ENCODE measurements around the gene MACROD1.
"Not testable (repeated sequence)": the region's sequence is repeated elsewhere in the genome, so short reads cannot be mapped to it uniquely, and the experiment has no call there.

Gene MACROD1

DNA sequence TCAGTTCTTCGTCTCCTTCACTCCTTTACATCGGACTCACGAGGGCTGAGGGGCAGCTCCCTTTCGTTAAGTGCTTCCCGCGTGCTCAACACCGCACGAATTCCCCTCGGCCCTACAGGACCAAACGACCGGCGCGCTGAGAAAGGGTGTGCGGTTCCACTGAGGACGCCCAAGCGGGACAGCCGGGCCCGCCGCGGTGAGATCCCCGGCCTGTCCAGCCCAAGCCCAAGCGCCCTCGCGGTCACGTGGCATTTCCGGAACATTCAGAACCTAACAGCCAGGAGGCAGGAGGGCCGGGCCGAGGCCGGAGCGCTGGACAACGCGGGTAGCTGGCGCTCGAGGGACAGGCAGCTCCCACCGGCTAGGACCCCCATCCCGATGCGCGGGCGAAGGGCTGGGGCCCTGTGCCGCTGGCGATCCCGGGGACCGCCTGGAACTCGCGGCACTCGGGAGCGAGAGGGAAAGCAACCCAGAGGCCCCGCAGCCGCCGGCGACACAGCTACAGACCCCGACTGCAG, 19.3 kb upstream of the MACROD1 start:
- no peak for DNase-seq

DNA sequence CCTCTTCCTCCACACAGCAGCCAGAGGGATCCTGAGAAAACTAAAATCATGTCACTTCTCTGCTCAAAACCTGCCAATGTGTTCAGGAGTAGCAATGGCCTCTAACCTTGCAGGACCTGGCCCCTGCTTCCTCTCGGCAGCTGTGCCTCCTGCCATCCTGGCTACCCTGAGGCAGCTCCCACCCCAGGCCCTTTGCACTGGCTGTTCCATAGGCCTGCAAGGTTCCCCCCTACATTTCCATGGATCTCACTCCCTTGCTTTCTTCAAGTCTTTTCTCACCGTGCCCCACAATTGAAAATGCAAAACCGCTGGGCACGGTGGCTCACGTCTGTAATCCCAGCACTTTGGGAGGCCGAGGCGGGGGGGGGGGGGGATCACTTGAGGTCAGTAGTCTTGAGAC, 18.0 kb upstream of the MACROD1 start:
- DNase-seq, result no peak

DNA sequence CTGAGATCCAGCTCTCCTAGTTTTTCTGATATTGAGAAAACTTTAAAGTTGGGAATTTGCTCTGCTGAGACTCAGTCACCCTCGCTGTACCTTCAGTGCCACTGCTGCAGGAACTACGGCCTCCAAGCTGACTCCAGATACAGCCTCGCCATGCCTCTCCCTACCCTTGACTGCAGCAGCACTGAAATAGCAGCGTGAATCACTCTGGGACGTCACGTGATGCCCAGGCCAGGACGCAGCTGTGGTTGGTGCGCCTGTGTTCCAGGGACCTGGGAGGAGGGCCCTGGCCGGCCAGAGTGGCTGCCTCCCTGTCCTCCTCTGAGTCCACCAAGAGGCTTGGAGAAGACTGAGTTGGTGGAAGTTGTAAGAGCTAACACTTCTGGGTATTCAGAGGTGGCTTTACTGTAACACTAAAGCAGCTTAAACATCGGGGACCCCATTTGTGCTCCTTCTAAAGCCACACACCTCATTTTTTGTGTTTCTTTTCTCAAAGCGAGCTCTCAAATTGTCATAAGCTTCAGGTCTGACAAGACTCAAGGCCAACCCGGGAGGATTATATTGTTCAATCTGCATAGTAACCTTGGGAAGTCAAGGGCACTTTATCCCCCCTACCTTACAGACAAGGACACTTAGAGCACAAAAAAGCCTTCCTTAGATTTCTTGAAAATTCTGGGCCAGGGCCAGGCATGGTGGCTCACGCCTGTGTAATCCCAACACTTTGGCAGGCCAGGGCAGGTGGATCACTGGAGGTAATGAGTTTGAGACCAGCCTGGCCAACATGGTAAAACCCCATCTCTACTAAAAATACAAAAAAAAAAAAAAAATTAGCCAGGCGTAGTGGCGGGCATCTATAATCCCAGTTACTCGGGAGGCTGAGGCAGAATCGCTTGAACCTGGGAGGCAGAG, 15.8 kb upstream of the MACROD1 start:
- DNase-seq, result peak; percentile 88

DNA sequence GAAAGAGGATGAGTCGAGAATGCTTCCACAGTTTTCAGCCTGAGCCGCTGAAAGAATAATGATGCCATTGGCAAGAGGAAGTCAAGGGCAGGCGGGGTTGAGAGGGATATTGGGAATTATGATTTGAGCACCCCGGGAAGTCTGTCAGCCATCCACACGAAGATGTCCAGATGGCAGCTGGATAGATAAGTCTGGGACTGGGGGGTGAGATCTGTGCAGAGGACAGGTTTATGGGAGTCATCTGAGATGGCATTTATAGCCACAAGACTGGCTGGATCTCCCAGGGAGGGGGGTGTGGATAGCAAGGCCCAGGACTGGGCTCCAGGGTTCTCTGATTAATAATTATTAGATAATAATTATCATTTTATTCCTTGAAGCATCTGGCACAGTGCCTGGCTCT, 15.0 kb upstream of the MACROD1 start:
- DNase-seq, result no peak

DNA sequence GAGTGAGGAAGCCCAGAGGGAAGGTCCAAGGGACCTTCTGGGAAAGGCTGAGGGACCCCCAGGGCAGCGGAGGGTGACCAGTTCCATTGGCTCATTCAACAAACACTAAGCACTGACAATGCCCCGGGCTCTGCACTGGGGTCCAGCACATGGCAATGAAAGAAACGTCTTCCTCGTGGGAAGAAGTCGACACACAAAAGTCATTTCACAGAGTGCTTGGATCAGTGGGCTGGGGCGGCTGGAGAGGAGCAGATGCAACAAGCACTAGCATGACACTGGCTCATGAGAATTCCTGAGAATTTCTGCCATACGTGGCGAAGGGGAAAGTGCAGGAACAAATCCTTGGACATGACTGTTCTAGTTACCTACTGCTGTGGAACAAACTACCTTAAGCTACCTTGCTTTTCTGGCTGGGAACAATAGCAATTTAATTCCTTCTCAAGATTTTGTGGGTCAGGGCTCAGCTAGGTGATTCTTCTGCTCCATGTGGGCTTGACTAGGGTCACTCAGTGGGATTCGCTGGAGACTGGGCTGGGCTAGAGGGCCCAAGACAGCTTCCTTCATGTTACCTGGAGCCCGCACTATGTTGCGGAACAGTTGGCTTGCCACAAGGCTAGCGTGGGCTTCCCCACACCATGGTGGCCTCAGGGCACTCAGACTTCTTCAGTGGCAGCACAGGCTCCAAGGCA, 13.2 kb upstream of the MACROD1 start:
- no peak for DNase-seq

DNA sequence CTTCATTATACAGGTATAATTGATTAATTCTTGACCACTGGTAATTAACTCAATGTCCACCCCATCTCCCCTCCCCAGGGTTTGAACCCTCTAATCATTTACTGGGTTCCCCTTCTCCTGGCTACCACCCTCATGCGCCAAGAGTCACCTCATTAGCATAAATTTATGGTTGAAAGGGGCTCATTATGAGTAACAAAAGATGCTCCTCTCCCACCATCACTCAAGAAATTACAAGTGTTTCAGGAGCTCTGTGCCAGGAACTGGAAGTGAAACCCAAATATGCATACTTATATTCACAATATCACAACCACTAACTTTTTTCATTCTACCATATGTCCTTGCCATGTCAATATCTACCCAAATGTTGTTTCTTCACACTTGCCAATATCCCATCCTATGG, 12.3 kb upstream of the MACROD1 start:
- DNase-seq, result no peak

DNA sequence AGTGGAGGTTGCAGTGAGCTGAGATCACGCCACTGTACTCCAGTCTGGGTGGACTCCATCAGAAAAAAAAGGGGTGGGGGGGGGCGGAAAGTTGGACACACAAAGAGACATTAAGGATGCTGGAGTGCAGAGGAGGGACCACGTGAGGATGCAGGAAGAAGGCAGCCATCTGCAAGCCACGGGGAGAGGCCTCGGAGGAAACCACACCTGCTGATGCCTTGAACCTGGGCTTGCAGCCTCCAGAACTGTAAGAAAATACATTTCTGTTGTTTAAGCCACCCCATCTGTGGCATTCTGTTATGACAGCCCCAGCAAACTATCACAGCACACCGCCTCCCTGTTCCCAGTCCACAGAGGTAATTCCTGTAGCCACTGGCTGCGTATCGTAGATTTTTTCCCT, 10.8 kb upstream of the MACROD1 start:
- DNase-seq, result no peak

DNA sequence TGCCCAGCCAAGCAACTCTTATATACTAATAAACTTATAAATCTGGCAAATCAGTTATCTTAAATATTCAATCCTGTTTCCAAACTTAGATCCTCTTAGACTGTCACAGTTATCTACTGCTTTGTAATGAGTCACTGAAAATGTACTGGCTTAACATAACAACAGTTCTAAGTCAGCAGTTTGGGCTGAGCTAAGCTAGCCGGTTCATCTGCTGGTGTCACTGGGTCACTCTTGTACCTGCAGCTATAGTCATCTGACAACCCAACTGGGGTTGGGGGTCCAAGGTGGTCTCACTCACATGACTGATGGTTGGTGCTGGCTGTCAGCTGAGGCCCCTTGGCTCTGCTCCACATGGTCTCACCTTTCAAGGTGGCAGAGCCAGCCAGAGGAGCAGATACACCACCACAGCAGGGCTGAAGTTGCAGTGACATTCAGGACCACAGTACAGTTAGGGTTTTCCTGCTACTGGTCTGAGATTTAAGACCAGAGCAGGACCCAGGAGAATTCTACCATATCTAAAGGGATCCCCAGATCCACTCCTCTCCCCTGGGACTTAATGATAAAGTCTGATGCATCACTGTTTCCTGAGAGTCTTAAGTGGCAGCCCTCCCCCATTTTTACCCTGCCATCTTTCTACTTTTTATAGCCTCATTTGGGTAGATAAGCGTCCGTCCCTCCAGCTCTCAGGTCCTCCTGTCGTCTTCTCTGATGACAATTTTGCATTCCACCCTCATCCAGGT, 7.9 kb upstream of the MACROD1 start:
- DNase-seq, result no peak

DNA sequence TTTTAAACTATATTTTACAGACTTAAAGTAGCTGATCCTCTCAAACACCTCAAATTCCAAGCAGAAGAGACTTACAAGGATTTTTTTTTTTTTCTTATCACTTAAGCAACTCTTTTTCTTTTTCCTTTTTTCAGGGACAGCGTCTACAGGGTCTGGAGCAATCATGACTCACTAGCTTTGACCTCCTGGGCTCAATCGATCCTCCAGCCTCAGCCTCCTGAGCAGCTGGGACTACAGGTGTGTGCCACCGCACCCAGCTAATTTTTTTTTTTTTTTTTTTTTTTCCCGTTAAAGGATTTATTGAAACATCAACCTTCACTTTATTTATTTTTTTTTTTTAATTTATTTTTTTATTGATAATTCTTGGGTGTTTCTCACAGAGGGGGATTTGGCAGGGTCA, 4.5 kb upstream of the MACROD1 start:
- DNase-seq, result no peak

DNA sequence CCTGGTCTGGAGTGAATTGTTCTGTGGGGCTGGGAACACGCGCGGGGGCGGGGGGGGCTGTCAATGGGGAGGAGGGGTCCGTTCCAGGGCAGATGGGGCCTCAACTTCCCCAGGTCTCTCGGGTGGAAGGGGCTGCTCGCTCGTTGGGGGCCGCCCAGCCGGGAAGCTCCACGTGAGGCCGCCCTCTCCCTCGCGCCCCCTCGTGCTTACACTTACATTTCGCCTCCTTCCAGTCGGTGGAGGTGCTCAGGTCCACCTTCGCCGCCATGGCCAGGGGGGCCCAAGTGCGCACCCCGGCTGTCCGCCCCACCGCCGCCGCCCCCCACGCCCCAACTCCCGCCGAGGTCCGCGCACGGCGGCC, 452 bp downstream of the MACROD1 start:
- DNase-seq, result no peak

DNA sequence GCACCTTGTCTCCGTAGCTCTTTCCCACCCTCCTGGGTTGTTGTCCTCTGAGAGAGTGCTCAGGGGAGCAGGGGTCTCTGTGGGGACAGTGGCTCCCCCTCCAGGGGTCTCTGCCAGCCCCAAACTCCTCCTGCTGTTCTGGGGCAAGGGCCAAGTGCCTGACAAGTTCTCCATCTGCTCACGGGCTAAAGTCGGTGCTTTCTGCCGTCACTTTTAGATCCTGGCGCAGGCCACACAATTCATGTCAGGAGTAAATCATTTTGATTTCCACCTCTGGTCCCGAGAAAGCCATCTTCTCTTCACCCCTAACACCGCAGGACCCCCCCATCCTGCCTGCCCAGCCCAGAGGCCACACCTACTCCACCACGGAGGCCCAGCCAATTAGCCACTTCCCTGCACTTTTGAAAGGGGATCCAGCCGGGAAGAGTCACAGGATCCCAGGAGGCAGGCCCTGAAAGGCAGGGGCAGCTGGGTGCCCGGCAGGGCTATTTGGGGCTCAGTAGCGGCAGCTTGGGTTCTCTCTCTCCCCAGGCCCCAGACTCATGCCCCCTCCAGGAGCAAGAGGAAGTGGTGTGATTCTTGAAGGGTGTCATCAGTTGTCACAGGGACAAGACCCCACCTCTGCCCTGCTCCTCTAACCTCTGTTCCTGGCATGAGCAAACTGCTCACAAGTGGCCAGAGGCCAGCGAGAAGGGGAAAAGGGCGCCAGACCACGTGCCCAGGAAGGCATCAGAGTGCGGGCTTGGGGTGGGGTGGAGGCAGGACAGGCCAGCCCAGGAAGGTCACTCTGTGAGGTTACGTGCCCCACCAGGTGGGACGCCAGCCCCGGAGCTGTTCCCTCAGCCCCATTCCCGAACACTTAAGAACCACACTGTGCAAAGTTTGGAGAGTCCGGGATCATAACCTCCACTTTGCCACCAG, 1.3 kb downstream of the MACROD1 start:
- DNase-seq, result no peak

DNA sequence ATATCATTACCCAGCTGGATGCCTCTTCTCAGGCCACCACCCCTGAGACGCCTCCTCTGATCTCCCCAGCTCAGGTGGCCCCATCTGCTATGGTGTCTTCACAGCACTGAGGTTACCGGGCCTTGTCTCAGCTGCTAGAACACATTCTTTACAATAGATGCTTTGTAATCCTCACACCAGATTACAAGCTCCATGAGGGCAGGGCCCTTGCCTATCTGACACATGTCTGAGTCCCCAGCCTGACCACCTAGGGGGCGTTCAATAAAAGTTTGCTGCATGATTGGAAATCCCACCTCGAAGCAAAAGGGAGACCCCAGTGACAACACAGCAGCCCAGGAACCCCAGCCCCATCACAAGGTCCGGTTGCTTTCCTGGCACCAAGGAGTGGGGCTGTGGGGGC, 2.0 kb downstream of the MACROD1 start:
- no peak for DNase-seq

DNA sequence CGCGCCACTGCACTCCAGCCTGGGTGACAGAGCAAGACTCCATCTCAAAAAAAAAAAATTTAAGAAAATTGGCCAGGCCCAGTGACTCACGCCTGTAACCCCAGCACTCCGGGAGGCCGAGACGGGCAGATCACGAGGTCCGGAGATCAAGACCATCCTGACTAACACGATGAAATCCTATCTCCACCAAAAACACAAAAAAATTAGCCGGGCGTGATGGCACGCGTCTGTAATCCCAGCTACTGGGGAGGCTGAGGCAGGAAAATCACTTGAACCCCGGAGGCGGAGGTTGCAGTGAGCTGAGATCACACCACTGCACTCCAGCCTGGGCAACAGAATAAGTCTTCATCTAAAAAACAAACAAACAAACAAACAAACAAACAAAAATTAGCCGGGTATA, 3.1 kb downstream of the MACROD1 start:
- DNase-seq, result not testable (repeated sequence)

DNA sequence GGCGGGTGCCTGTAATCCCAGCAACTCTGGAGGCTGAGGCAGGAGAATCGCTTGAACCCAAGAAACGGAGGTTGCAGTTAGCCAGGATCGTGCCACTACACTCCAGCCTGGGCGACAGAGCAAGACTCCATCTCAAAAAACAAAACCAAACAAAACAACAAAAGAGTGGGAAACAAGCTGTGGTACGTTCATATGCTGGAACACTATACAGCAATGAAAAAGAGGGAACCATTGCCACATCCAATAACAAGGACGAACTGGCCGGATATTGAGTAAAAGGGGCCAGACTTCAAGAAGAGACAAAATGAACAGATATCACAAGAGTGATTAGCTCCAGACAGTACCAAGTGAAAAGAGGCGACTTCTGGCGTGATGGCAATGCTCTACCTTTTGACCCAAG, 4.9 kb downstream of the MACROD1 start:
- DNase-seq, result no peak

DNA sequence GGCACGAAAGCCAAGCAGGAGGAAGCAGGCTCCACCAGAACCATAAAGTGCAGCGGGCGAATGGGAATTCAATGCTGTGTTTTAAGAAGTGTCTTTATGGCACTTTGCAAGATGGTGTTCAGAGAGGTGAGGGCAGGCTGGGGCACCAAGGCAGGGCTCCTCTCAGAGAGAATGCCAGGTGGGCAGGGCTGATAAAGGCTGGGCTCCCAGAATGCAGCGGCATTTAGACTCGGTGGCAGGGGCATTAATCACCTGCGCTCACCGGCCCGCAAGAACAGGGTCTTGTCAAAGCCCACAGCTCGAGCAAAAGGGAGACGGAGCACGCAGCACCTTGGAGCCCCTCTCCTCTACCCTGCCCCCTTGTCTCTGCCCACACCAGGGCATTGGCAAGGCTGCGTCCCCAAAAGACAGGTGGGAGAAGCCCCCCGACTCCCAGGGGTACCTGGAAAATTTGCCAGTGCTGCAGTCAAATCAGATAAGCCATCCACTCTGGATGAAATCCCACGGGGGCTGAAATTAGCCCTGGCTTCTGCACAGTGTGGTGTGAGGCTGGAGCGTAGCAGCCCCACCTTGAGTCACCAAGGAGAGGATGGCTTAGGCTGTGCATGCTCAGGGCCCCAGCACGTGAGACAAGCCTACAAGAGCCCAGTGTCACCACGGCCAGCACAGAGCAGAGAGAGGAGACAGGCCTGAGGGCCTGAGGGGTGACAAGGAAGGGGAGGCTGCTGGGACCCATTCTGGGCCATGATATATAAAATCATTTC, 8.1 kb downstream of the MACROD1 start:
- DNase-seq, result no peak

DNA sequence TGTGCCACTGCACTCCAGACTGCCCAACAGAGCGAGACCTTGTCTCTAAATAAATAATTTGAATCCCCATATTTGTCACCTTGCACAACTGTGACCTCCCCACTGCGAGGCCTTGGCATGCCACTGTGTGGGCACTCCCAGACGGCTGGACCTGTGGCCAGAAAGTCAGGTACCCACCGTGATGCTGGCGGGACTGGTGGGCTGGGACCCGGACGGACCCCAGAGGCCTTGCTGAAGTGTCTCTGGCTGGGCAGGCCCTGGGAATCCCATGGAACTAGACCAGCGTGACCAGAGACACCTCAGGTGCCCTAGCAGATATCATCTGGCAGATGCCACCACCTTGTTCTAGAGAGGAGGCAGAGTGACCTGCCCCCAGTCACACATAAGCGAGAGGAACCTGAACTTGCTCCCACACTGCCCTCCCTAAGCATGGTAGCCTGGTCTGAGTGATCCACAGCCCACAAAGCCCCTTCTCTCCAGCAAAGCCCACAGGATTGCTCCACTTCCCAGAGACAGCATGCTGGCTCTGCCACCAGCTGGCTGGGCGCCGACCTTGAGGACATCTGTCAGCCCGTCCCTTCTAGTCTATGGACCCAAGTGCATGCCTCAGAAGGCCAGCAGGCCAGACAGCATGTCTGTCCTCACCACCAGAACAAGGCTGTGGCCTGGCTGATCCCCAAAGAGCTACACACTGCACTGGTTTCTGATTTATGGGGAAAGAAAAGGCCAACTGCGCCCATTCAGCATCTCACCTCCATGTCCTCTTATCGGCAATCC, 9.5 kb downstream of the MACROD1 start:
- DNase-seq, result no peak

DNA sequence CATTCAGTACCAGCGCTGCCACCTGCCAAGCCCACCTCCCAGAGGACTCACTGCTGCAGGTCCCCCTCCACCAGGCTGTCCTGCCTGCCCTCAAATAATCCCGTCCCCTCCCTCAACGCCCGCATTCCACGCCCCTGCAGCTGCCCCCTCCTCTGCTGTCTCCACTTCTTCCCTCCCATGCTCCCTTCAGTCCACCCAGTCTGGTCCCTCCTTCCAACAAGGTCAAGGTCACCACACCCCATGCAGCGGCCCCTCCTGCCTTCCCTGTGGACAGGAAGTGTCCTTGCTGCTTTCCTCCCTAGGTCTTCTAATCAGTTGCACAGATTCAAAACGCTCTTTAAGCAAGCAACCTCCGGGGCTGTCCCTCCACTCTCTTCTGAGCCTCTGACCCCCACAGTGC, 12.1 kb downstream of the MACROD1 start:
- DNase-seq, result no peak

DNA sequence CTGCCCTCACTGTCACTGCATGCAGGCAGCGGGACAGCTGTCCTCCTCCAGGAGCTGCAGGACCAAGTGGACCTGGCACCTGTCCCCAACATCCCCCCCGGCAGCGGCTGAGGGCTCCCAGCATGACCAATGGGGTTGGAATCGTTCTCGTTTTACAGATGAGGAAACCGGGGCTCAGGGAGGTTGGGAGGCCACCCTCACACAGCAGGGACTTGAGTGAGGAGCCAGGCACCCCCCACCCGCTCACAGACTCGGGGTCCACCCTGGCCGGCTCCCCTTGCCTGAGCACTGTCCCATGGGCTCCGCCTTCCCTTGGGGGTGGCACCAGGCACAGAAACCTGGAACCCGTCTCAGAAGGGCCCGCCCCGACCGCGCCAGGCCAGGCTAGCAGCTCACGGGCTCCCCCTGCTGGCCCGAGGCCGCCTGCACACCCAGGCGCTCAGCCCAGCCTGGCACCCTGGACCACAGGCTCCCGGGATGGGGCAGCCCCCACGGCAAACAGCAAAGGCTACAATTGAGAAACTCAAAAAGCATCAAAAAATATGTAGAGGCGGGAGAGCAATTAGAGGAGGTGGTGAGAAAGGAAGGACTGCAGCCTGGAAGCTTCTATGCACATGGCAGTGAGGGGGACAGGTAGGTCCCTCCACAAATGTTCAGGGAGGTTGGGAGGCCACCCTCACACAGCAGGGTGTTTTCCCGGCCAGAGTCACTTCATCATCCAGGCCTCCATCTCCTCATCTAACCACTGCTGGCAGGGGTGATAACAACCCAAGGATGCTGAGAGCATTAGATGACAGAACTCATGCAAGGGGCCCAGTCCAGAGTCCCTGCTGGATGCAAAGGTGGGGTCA, 12.8 kb downstream of the MACROD1 start:
- DNase-seq, result peak; percentile 63

DNA sequence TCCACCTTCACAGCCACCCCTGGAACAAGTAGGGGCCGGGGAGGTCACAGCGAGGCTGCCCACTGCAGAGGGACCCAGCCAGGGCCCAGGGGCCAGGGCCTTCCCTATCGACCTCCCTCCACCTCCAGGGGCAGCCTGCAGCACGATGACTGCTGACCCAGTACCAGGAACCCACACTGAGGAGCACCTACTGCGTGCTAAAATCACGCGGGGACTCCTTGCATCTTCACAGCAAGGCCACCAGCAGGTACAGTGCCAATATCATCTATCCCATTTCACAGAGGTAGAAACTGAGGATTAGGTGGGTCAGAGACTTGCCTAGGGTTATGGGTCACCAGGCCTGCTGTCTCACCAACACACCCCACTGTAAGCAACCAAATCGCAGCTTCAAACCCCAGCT, 14.6 kb downstream of the MACROD1 start:
- no peak for DNase-seq
